Neural cell (in vitro differentiated cells): ENCODE measurements around the gene NATD1. TPM values are rescaled to one million over a fixed set of nuclear protein-coding genes. Genes with fewer than 3 reads are reported as not detected.

Experiments
- H2AFZ ChIP-seq: fragments of 200-600, 300-800 bp; sonication (generic), shearing (Covaris generic); 2 replicates; pipeline ENCODE4 v1.6.0; 2014; ENCODE audit warnings: low read depth, mild to moderate bottlenecking, antibody characterized with exemption, low read length, moderate library complexity
- H3F3A ChIP-seq: fragments of 200-600 bp; shearing (Covaris generic); 2 replicates; pipeline ENCODE4 v1.6.1; 2016; ENCODE audit warnings: mild to moderate bottlenecking, moderate library complexity, mixed read lengths, antibody characterized with exemption, low read length; ENCODE audit not compliant: insufficient read depth, poor library complexity, severe bottlenecking
- H3K27ac ChIP-seq: fragments of 200-600, 300-800 bp; sonication (generic), shearing (Covaris generic); 2 replicates; pipeline ENCODE4 v1.5.1; 2014; ENCODE audit warnings: mild to moderate bottlenecking, low read length, moderate library complexity
- H3K27me3 ChIP-seq: fragments of 300-800, 200-600 bp; sonication (generic), shearing (Covaris generic); 2 replicates; pipeline ENCODE4 v1.6.0; 2014; ENCODE audit warnings: mild to moderate bottlenecking, low read depth, low read length, moderate library complexity; ENCODE audit not compliant: insufficient read depth
- H3K36me3 ChIP-seq: fragments of 300-800, 200-600 bp; sonication (generic), shearing (Covaris generic); 2 replicates; pipeline ENCODE4 v1.5.1; 2014; ENCODE audit warnings: mild to moderate bottlenecking, antibody characterized with exemption, low read length, moderate library complexity; ENCODE audit not compliant: insufficient read depth
- H3K4me2 ChIP-seq: fragments of 300-800, 200-600 bp; sonication (generic), shearing (Covaris generic); 2 replicates; pipeline ENCODE4 v1.6.0; 2014; ENCODE audit warnings: mild to moderate bottlenecking, low read length
- H3K4me3 ChIP-seq: fragments of 300-800, 200-600 bp; sonication (generic), shearing (Covaris generic); 2 replicates; pipeline ENCODE4 v1.5.1; 2014; ENCODE audit warnings: mild to moderate bottlenecking, low read length, moderate library complexity
- H3K79me2 ChIP-seq: fragments of 200-600 bp; shearing (Covaris generic); replicated peaks from 2 replicates; pipeline ENCODE4 v1.6.0; 2014; ENCODE audit warnings: mild to moderate bottlenecking, low read length, moderate library complexity; ENCODE audit not compliant: insufficient read depth
- H3K9ac ChIP-seq: fragments of 300-800, 200-600 bp; sonication (generic), shearing (Covaris generic); 2 replicates; pipeline ENCODE4 v1.6.1; 2016; ENCODE audit warnings: mild to moderate bottlenecking, low read length, mixed read lengths
- H3K9me2 ChIP-seq: fragments of 200-600 bp; shearing (Covaris generic); 2 replicates; pipeline ENCODE4 v1.6.1; 2016; ENCODE audit warnings: mild to moderate bottlenecking, low read length, mixed read lengths; ENCODE audit not compliant: insufficient read depth
- H3K9me3 ChIP-seq: fragments of 200-600, 300-800 bp; sonication (generic), shearing (Covaris generic); 2 replicates; pipeline ENCODE4 v1.6.1; 2016; ENCODE audit warnings: mild to moderate bottlenecking, mixed run types, low read length, moderate library complexity, mixed read lengths
- H4K20me1 ChIP-seq: fragments of 200-600 bp; shearing (Covaris generic); 2 replicates; pipeline ENCODE4 v1.6.1; 2016; ENCODE audit warnings: mild to moderate bottlenecking, mixed run types; ENCODE audit not compliant: insufficient read depth
- CTCF ChIP-seq: fragments of 450-650 bp; IDR thresholded peaks from 2 replicates; pipeline ENCODE4 v1.5.1; 2014; ENCODE audit warnings: antibody characterized with exemption, mild to moderate bottlenecking, moderate library complexity; ENCODE audit not compliant: poor library complexity, severe bottlenecking
- EZH2 ChIP-seq: fragments of 200-600, 300-800 bp; shearing (Covaris generic), sonication (generic); IDR thresholded peaks from 2 replicates; pipeline ENCODE4 v1.6.1; 2014; ENCODE audit warnings: antibody characterized with exemption, low read length, borderline replicate concordance, mild to moderate bottlenecking; ENCODE audit not compliant: insufficient read depth, poor library complexity, severe bottlenecking
- MXI1 ChIP-seq: fragments of 450-650 bp; conservative IDR thresholded peaks from 2 replicates; pipeline ENCODE4 v1.6.1; 2014; ENCODE audit warnings: antibody characterized with exemption, mild to moderate bottlenecking; ENCODE audit not compliant: poor library complexity, severe bottlenecking
- POLR2AphosphoS5 ChIP-seq: IDR thresholded peaks from 2 replicates; pipeline ENCODE4 v1.6.1; 2012
- RAD21 ChIP-seq: fragments of 450-650 bp; conservative IDR thresholded peaks from 2 replicates; pipeline ENCODE4 v1.6.1; 2014; ENCODE audit warnings: antibody characterized with exemption, mild to moderate bottlenecking, moderate library complexity
- REST ChIP-seq: IDR thresholded peaks from 2 replicates; pipeline ENCODE4 v1.6.1; 2012; ENCODE audit warnings: borderline replicate concordance
- SMC3 ChIP-seq: fragments of 450-650 bp; conservative IDR thresholded peaks from 2 replicates; pipeline ENCODE4 v1.6.1; 2014; ENCODE audit warnings: antibody characterized with exemption, mild to moderate bottlenecking, moderate library complexity; ENCODE audit not compliant: poor library complexity
- polyA plus RNA-seq: library from polyadenylated mRNA; depleted of rRNA; stranded (reverse); fragments of >200 nt; gene quantifications from 2 replicates; pipeline ENCODE4 v1.2.3, GENCODE V29; 2014

Gene NATD1
- polyA plus RNA-seq, 1 donor from 2014 or later: 2.8 TPM

GRCh38 chr17:21292867-21293830, 39.9 kb upstream of the NATD1 start:
- Histone ChIP-seq H3K27ac (no peak overlapping the region), H3K9me3 (no peaks in the 10 kb centered on the region), H3F3A (no peaks in the 10 kb centered on the region), H3K9me2 (no peaks in the 10 kb centered on the region), H3K4me2 (no peak overlapping the region), H3K79me2 (peaks cover 3% of the 10 kb centered on the region), H3K36me3 (no peaks in the 10 kb centered on the region), H3K9ac (no peak overlapping the region), H3K27me3 (no peaks in the 10 kb centered on the region), H4K20me1 (no peaks in the 10 kb centered on the region), H3K4me3 (no peak overlapping the region), H2AFZ (no peak overlapping the region)
- TF ChIP-seq SMC3 (no peak), POLR2AphosphoS5 (no peak), REST (no peak), MXI1 (no peak), RAD21 (no peak)

GRCh38 chr17:21291862-21292261, 38.7 kb upstream of the NATD1 start:
- no peak overlapping the region for H3K27ac ChIP-seq
- peaks cover 8% of the 10 kb centered on the region for H3K79me2 ChIP-seq
- H2AFZ ChIP-seq: no peak overlapping the region
- no peak for TF ChIP-seq EZH2
- H3K9me2 ChIP-seq: no peaks in the 10 kb centered on the region
- no peaks in the 10 kb centered on the region for H3K27me3 ChIP-seq
- no peak overlapping the region for H3K9ac ChIP-seq
- no peaks in the 10 kb centered on the region for H3K9me3 ChIP-seq
- H3F3A ChIP-seq: no peaks in the 10 kb centered on the region
- H3K36me3 ChIP-seq: no peaks in the 10 kb centered on the region
- no peak overlapping the region for H3K4me2 ChIP-seq
- H4K20me1 ChIP-seq: no peaks in the 10 kb centered on the region
- H3K4me3 ChIP-seq: no peak overlapping the region

GRCh38 chr17:21291357-21291756, 38.1 kb upstream of the NATD1 start:
- H3K36me3 ChIP-seq: no peaks in the 10 kb centered on the region
- no peaks in the 10 kb centered on the region for H3F3A ChIP-seq
- TF ChIP-seq REST: no peak
- no peak for TF ChIP-seq RAD21
- no peak for TF ChIP-seq CTCF
- no peak for TF ChIP-seq EZH2
- no peak for TF ChIP-seq POLR2AphosphoS5
- no peak for TF ChIP-seq MXI1
- H3K27me3 ChIP-seq: no peaks in the 10 kb centered on the region
- no peaks in the 10 kb centered on the region for H4K20me1 ChIP-seq
- no peak overlapping the region for H3K27ac ChIP-seq
- peaks cover 11% of the 10 kb centered on the region for H3K79me2 ChIP-seq
- no peak overlapping the region for H3K4me2 ChIP-seq
- no peak overlapping the region for H2AFZ ChIP-seq
- H3K9ac ChIP-seq: no peak overlapping the region
- no peak overlapping the region for H3K4me3 ChIP-seq
- no peaks in the 10 kb centered on the region for H3K9me2 ChIP-seq
- no peaks in the 10 kb centered on the region for H3K9me3 ChIP-seq
